Activated CD8-positive, alpha-beta T cell treated with anti-CD3 and anti-CD28 coated beads for 36 hours (primary cell): ENCODE measurements around the gene MARCHF9. TPM values are rescaled to one million over a fixed set of nuclear protein-coding genes. Genes with fewer than 3 reads are reported as not detected.
A peak's percentile ranks its signal among the peaks of the same experiment; 100 is the strongest.
"Not testable (repeated sequence)": the region's sequence is repeated elsewhere in the genome, so short reads cannot be mapped to it uniquely, and the experiment has no call there.

Source experiments
- ATAC-seq: fragments of 200-7000 bp; cut with Tn5 transposase; one replicate; pipeline ENCODE4 v1.10.0; 2021; ENCODE audit warnings: mild to moderate bottlenecking, moderate library complexity
- CTCF ChIA-PET: fragments of 350-600 bp; sonication (Branson Sonifier 250); formaldehyde crosslinking; loops from one replicate; lab custom pipeline; 2021; ENCODE audit warnings: antibody characterized with exemption; lab: Charles Lee
- POLR2A ChIA-PET: fragments of 350-600 bp; sonication (Branson Sonifier 250); formaldehyde crosslinking; loops from one replicate; lab custom pipeline; 2021; ENCODE audit warnings: antibody characterized with exemption; lab: Charles Lee
- DNase-seq: peaks from one replicate; pipeline ENCODE4 v3.0.0-alpha.2; 2020
- H3K27ac Mint-ChIP-seq: one replicate; pipeline ENCODE4 v1.8.0; 2021; ENCODE audit warnings: mild to moderate bottlenecking, mixed read lengths
- H3K27me3 Mint-ChIP-seq: one replicate; pipeline ENCODE4 v1.8.0; 2021; ENCODE audit warnings: mixed read lengths
- H3K36me3 Mint-ChIP-seq: one replicate; pipeline ENCODE4 v1.8.0; 2021; ENCODE audit warnings: low read depth, mixed read lengths
- H3K4me1 Mint-ChIP-seq: one replicate; pipeline ENCODE4 v1.8.0; 2021; ENCODE audit warnings: low read depth, mixed read lengths
- H3K4me3 Mint-ChIP-seq: one replicate; pipeline ENCODE4 v1.8.0; 2021; ENCODE audit warnings: mild to moderate bottlenecking, moderate library complexity, mixed read lengths
- H3K9me3 Mint-ChIP-seq: one replicate; pipeline ENCODE4 v1.8.0; 2021; ENCODE audit warnings: mixed read lengths
- CTCF ChIP-seq: fragments of 200-600 bp; IDR thresholded peaks from one replicate; pipeline ENCODE4 v1.8.0; 2022; ENCODE audit warnings: antibody characterized with exemption, mild to moderate bottlenecking
- intact Hi-C: fragments of 100-400 bp; cut with micrococcal nuclease; formaldehyde crosslinking; loops from one replicate; pipeline ENCODE4 v1.10.0; 2022
- total RNA-seq, 2 experiments: library from RNA; stranded (reverse); gene quantifications; one replicate each; pipeline ENCODE4 v1.2.3, GENCODE V29; 2021

The MARCHF9 gene
- 10 to 100 TPM; 23.4 to 24.3 TPM for total RNA-seq

- POLR2A ChIA-PET, result interaction anchor here (0.6 to 2.4 kb wide), 6 partner anchors 10 to 234 kb away, joined by 3 to 9 read pairs (median 6); partner anchors contain the start of genes CYP27B1, DDIT3, EEF1AKMT3 and METTL1
- H3K9me3 Mint-ChIP-seq, result no peaks in the 10 kb centered on the region
- H3K27ac Mint-ChIP-seq, result peak within 1 kb of the TSS; percentile 56
- peak within 1 kb of the TSS; percentile 79 for H3K4me3 Mint-ChIP-seq
- DNase-seq (peak; percentile 89), ATAC-seq (peak; percentile 60)
- H3K36me3 Mint-ChIP-seq, result peaks cover 40% of the 10 kb centered on the region
- CTCF ChIA-PET, result interaction anchor here (1.0 to 3.0 kb wide), 3 partner anchors 10 to 88 kb away, joined by 3 to 74 read pairs (median 6); partner anchors contain the start of gene CYP27B1
- no peaks in the 10 kb centered on the region for H3K27me3 Mint-ChIP-seq
- peaks cover 56% of the 10 kb centered on the region for H3K4me1 Mint-ChIP-seq
- TF ChIP-seq CTCF, result no peak
- intact Hi-C loops, result no loop called here
These were observed at the start of gene MARCHF9 for GRCh38 chr12:57754411-57755193. MARCHF9 (plus strand) TSS chr12:57755103; CDS start chr12:57755529, 426 bp downstream.

- Mint-ChIP-seq H3K4me1 (peaks cover 6% of the 10 kb centered on the region), H3K9me3 (peaks cover 8% of the 10 kb centered on the region), H3K27me3 (no peaks in the 10 kb centered on the region), H3K36me3 (peaks cover 32% of the 10 kb centered on the region), H3K4me3 (no peak overlapping the region), H3K27ac (no peak overlapping the region)
- DNase-seq (no peak), ATAC-seq (no peak)
- ChIA-PET POLR2A (interaction anchor here (1.0 kb wide), 1 partner anchor 38 kb away, joined by 3 read pairs; the partner anchor contains the start of gene TSPAN31), CTCF (no interaction called here)
- TF ChIP-seq CTCF, result no peak
- intact Hi-C loops, result no loop called here
These were observed 47.7 kb upstream of the MARCHF9 start for GRCh38 chr12:57707250-57707649.

- no peak overlapping the region for H3K4me3 Mint-ChIP-seq
- CTCF ChIA-PET, result interaction anchor here (0.8 to 1.7 kb wide), 3 partner anchors 15 to 34 kb away, joined by 3 to 8 read pairs (median 4); partner anchors contain the start of gene OS9
- no peak for ATAC-seq
- H3K27ac Mint-ChIP-seq, result no peak overlapping the region
- peaks cover 22% of the 10 kb centered on the region for H3K36me3 Mint-ChIP-seq
- POLR2A ChIA-PET, result interaction anchor here (0.6 to 1.3 kb wide), 2 partner anchors 11 to 13 kb away, joined by 4 read pairs; no protein-coding TSS in a partner anchor
- peaks cover 4% of the 10 kb centered on the region for H3K9me3 Mint-ChIP-seq
- TF ChIP-seq CTCF, result no peak
- intact Hi-C loops, result no loop called here
- H3K4me1 Mint-ChIP-seq, result peaks cover 6% of the 10 kb centered on the region
- H3K27me3 Mint-ChIP-seq, result no peaks in the 10 kb centered on the region
- DNase-seq, result no peak
These were observed 46.6 kb upstream of the MARCHF9 start for GRCh38 chr12:57708296-57708695.

GRCh38 chr12:57712701-57713100 lies 42.2 kb upstream of the MARCHF9 start:
- POLR2A ChIA-PET, result interaction anchor here (0.7 kb wide), 1 partner anchor 285 kb away, joined by 3 read pairs; no protein-coding TSS in a partner anchor
- Mint-ChIP-seq H3K4me1 (peaks cover 6% of the 10 kb centered on the region), H3K27me3 (no peaks in the 10 kb centered on the region), H3K36me3 (peaks cover 11% of the 10 kb centered on the region), H3K9me3 (no peaks in the 10 kb centered on the region), H3K4me3 (no peak overlapping the region), H3K27ac (no peak overlapping the region)
- intact Hi-C loops, result no loop called here
- DNase-seq (no peak), ATAC-seq (no peak)
- no peak for TF ChIP-seq CTCF
- CTCF ChIA-PET, result interaction anchor here (1.6 kb wide), 1 partner anchor 29 kb away, joined by 4 read pairs; no protein-coding TSS in a partner anchor

GRCh38 chr12:57713209-57713608 lies 41.7 kb upstream of the MARCHF9 start:
- no peak for TF ChIP-seq CTCF
- ATAC-seq (no peak), DNase-seq (no peak)
- ChIA-PET CTCF (interaction anchor here (1.6 kb wide), 1 partner anchor 29 kb away, joined by 4 read pairs; no protein-coding TSS in a partner anchor), POLR2A (no interaction called here)
- Mint-ChIP-seq H3K27me3 (no peaks in the 10 kb centered on the region), H3K4me1 (peaks cover 6% of the 10 kb centered on the region), H3K36me3 (peaks cover 14% of the 10 kb centered on the region), H3K27ac (no peak overlapping the region), H3K4me3 (no peak overlapping the region), H3K9me3 (no peaks in the 10 kb centered on the region)
- intact Hi-C loops, result no loop called here

GRCh38 chr12:57715036-57715748 lies 39.7 kb upstream of the MARCHF9 start:
- ATAC-seq, CTCF ChIA-PET, DNase-seq, POLR2A ChIA-PET, H3K4me1 Mint-ChIP-seq, H3K9me3 Mint-ChIP-seq, H3K27ac Mint-ChIP-seq, H3K4me3 Mint-ChIP-seq, H3K27me3 Mint-ChIP-seq, intact Hi-C loops: not testable (repeated sequence)
- H3K36me3 Mint-ChIP-seq, result peaks cover 22% of the 10 kb centered on the region
